Measurements from ENCODE around the gene POLR2A. TPM values are rescaled to one million over a fixed set of nuclear protein-coding genes. Genes with fewer than 3 reads are reported as not detected.
A peak's percentile ranks its signal among the peaks of the same experiment; 100 is the strongest.
"Not testable (repeated sequence)": the region's sequence is repeated elsewhere in the genome, so short reads cannot be mapped to it uniquely, and the experiment has no call there.

POLR2A gene
- total RNA-seq, 2 experiments from 2014 or later: 169 to 172 TPM

DNA sequence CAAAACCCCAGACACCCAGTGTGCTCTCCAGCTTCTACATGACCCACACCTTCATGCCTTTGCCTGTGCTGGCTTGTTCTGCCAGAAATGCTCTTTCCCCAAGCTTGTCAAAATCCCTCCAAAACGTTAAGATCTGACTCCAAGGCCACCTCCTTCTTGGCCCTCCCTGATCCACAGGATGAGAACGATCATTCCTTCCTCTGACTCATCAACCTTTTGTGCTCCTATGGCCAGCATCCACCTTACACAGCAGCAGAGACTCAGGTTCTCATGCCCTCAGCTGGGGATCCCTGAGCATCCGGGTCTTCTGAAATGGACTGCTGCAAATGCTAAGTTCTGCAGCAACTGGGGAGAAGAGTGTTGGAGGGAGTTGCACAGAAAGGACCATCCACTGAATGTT, 7.7 kb upstream of the POLR2A start:
- Mint-ChIP-seq H3K27ac (no peak overlapping the region), H3K4me3 (no peak overlapping the region), H3K36me3 (ENCODE audit: low read depth) (peaks cover 7% of the 10 kb centered on the region), H3K27me3 (no peaks in the 10 kb centered on the region), H3K9me3 (no peaks in the 10 kb centered on the region), H3K4me1 (peaks cover 48% of the 10 kb centered on the region)
- CTCF ChIA-PET: interaction anchor here (0.8 to 2.4 kb wide), 6 partner anchors 9 to 121 kb away, joined by 3 to 17 read pairs (median 5); partner anchors contain the start of genes SENP3 and TMEM102
- POLR2A ChIA-PET: interaction anchor here (0.7 to 13.0 kb wide), 8 partner anchors 7 to 36 kb away, joined by 3 to 232 read pairs (median 5); partner anchors contain the start of genes CHRNB1, FGF11, POLR2A and TMEM102
- DNase-seq: no peak

- CTCF ChIA-PET: interaction anchor here (0.8 to 2.4 kb wide), 5 partner anchors 8 to 121 kb away, joined by 3 to 17 read pairs (median 5); partner anchors contain the start of genes SENP3 and TMEM102
- no peak for DNase-seq
- H3K4me3 Mint-ChIP-seq: no peak overlapping the region
- H3K27ac Mint-ChIP-seq: no peak overlapping the region
- peaks cover 7% of the 10 kb centered on the region for H3K36me3 Mint-ChIP-seq (ENCODE audit: low read depth)
- no peaks in the 10 kb centered on the region for H3K9me3 Mint-ChIP-seq
- POLR2A ChIA-PET: interaction anchor here (1.2 to 13.0 kb wide), 6 partner anchors 9 to 36 kb away, joined by 3 to 232 read pairs (median 6); partner anchors contain the start of genes CHRNB1, FGF11 and TMEM102
- H3K4me1 Mint-ChIP-seq: peaks cover 47% of the 10 kb centered on the region
- no peaks in the 10 kb centered on the region for H3K27me3 Mint-ChIP-seq
These were observed 7.2 kb upstream of the POLR2A start for GRCh38 chr17:7476951-7477350.

DNA sequence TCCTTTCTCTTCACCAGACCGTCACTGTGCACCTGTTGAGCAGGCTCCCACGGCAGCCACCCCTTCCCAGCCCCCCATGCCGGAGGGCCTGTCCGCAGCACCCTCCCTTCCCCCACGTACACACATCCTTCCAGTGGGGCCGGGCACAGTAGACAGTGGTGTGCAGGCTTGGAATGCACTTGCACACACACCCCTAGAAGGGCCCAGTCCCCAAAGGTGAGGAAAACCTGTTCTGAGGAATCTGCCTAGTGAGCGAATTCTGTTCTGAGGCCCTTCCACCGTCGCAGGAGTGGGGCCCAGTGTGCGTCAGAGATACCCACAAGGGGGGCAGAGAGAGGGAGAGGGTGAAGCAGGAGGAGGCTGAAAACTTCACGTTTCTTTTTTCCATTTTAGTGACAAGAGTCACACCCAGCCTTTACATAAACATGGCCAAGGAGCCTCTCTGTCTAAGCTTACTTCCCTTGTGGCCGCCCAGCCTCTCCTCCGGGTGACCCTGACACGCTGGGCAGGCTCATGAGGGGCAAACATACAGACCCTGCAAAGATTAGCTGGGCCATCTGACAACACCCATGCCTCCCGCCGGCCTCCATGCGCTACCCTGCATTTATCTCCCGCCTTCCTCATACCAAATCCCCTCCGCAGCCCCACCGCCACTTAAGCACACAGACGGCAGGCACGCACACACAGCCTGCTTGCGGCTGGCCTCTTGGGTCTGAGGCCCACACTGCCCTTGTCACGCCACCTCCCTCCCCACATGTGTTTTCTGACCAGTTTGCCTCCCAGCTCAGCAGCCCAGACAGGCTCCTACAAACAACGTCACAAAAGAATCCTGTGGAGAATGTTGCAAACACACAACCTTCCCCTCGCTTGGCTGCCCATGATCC, 6.5 kb upstream of the POLR2A start:
- POLR2A ChIA-PET: interaction anchor here (1.0 to 13.0 kb wide), 9 partner anchors 8 to 209 kb away, joined by 3 to 232 read pairs (median 13); partner anchors contain the start of genes CHRNB1, FGF11, MPDU1 and TMEM102
- CTCF ChIA-PET: interaction anchor here (1.5 to 2.4 kb wide), 4 partner anchors 7 to 122 kb away, joined by 5 to 17 read pairs (median 6); partner anchors contain the start of genes SENP3 and TMEM102
- Mint-ChIP-seq H3K27me3 (no peaks in the 10 kb centered on the region), H3K4me1 (peaks cover 52% of the 10 kb centered on the region), H3K4me3 (peak overlapping the region; percentile 86), H3K9me3 (no peaks in the 10 kb centered on the region), H3K36me3 (ENCODE audit: low read depth) (peaks cover 7% of the 10 kb centered on the region), H3K27ac (peak overlapping the region; percentile 83)
- no peak for DNase-seq

- Mint-ChIP-seq H3K36me3 (ENCODE audit: low read depth) (peaks cover 9% of the 10 kb centered on the region), H3K27me3 (no peaks in the 10 kb centered on the region), H3K27ac (peak overlapping the region; percentile 83), H3K4me3 (peak overlapping the region; percentile 86), H3K4me1 (peaks cover 59% of the 10 kb centered on the region), H3K9me3 (no peaks in the 10 kb centered on the region)
- peak; percentile 71 for DNase-seq
- POLR2A ChIA-PET: interaction anchor here (0.6 to 13.0 kb wide), 14 partner anchors 9 to 208 kb away, joined by 3 to 232 read pairs (median 6); partner anchors contain the start of genes ACAP1, CD68, CHRNB1 and FGF11
- CTCF ChIA-PET: interaction anchor here (0.6 to 2.7 kb wide), 6 partner anchors 35 to 122 kb away, joined by 3 to 14 read pairs (median 5); partner anchors contain the start of genes SENP3 and TMEM102
These were observed 5.6 kb upstream of the POLR2A start for GRCh38 chr17:7478276-7479212.

- Mint-ChIP-seq H3K4me1 (peaks cover 59% of the 10 kb centered on the region), H3K4me3 (peak within 1 kb of the TSS; percentile 88), H3K36me3 (ENCODE audit: low read depth) (peaks cover 9% of the 10 kb centered on the region), H3K27me3 (no peaks in the 10 kb centered on the region), H3K27ac (peak within 1 kb of the TSS; percentile 83), H3K9me3 (no peaks in the 10 kb centered on the region)
- CTCF ChIA-PET: interaction anchor here (1.3 to 2.7 kb wide), 4 partner anchors 36 to 123 kb away, joined by 3 to 14 read pairs (median 5); no protein-coding TSS in a partner anchor
- POLR2A ChIA-PET: interaction anchor here (0.6 to 13.0 kb wide), 17 partner anchors 8 to 355 kb away, joined by 3 to 232 read pairs (median 6); partner anchors contain the start of genes ACAP1, CD68, CHRNB1 and FGF11
- DNase-seq: peak; percentile 62
These were observed 4.7 kb upstream of the POLR2A start, which contains the start of gene ZBTB4 for GRCh38 chr17:7479213-7480088. Gene ZBTB4, minus strand, starts transcription at chr17:7479631. Its CDS starts 12,830 bp downstream, at chr17:7466801.

GRCh38 chr17:7480089-7480384, 4.1 kb upstream of the POLR2A start:
- Mint-ChIP-seq H3K36me3 (ENCODE audit: low read depth) (peaks cover 15% of the 10 kb centered on the region), H3K9me3 (no peaks in the 10 kb centered on the region), H3K27ac (peak overlapping the region; percentile 77), H3K4me1 (peaks cover 61% of the 10 kb centered on the region), H3K4me3 (peak overlapping the region; percentile 88), H3K27me3 (no peaks in the 10 kb centered on the region)
- CTCF ChIA-PET: interaction anchor here (1.8 to 2.7 kb wide), 3 partner anchors 36 to 124 kb away, joined by 4 to 14 read pairs (median 6); no protein-coding TSS in a partner anchor
- DNase-seq: no peak
- POLR2A ChIA-PET: interaction anchor here (0.7 to 13.0 kb wide), 13 partner anchors 10 to 354 kb away, joined by 3 to 232 read pairs (median 6); partner anchors contain the start of genes ACAP1, CHRNB1, FGF11 and TMEM102

GRCh38 chr17:7481275-7481674, 2.9 kb upstream of the POLR2A start, which contains the start of gene SLC35G6:
Gene SLC35G6, plus strand, starts transcription at chr17:7481446. Its CDS starts 71 bp downstream, at chr17:7481517.
- H3K27me3 Mint-ChIP-seq, H3K9me3 Mint-ChIP-seq, DNase-seq: not testable (repeated sequence)
- Mint-ChIP-seq H3K4me3 (peak within 1 kb of the TSS; percentile 88), H3K36me3 (ENCODE audit: low read depth) (peaks cover 24% of the 10 kb centered on the region), H3K4me1 (peaks cover 64% of the 10 kb centered on the region), H3K27ac (peak within 1 kb of the TSS; percentile 98)
- ChIA-PET CTCF (interaction anchor here (2.7 kb wide), 1 partner anchor 45 kb away, joined by 14 read pairs; no protein-coding TSS in a partner anchor), POLR2A (interaction anchor here (1.0 to 13.0 kb wide), 4 partner anchors 25 to 206 kb away, joined by 3 to 232 read pairs (median 31); partner anchors contain the start of genes CHRNB1, FGF11, TMEM102 and TP53)

DNA sequence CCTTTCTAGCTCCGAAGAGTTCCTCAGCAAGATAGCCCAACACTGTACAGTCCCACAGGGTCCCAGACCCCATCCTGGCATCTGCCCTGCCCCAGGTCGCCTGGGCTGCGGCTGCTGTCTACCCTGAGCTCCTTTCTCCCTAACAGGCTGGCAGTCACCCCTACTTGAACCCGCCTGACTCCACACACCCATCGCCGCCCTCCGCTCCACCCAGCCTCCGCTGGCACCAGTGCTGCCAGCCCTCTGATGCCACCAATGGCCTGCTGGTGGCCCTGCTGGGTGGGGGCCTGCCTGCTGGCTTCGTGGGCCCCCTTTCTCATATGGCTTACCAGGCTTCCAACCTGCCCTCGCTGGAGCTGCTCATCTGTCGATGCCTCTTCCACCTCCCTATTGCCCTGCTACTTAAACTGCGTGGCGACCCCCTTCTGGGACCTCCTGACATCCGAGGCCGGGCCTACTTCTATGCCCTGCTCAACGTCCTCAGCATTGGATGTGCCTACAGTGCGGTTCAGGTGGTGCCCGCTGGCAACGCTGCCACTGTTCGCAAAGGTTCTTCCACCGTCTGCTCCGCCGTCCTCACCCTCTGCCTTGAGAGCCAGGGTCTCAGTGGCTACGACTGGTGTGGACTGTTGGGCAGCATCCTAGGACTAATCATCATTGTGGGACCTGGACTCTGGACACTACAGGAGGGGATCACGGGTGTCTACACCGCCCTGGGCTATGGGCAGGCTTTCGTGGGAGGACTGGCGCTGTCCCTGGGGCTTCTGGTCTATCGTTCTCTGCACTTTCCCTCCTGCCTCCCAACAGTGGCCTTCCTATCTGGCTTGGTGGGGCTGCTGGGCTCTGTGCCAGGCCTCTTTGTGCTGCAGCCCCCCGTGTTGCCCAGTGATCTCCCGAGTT, 2.1 kb upstream of the POLR2A start:
- H3K4me1 Mint-ChIP-seq: peaks cover 64% of the 10 kb centered on the region
- CTCF ChIA-PET, H3K27me3 Mint-ChIP-seq, DNase-seq, H3K9me3 Mint-ChIP-seq: not testable (repeated sequence)
- peak overlapping the region; percentile 87 for H3K4me3 Mint-ChIP-seq
- POLR2A ChIA-PET: interaction anchor here (0.9 to 13.0 kb wide), 6 partner anchors 21 to 205 kb away, joined by 3 to 232 read pairs (median 31); partner anchors contain the start of genes CHRNB1, FGF11, TMEM102 and TP53
- peak overlapping the region; percentile 98 for H3K27ac Mint-ChIP-seq
- H3K36me3 Mint-ChIP-seq (ENCODE audit: low read depth): peaks cover 28% of the 10 kb centered on the region

GRCh38 chr17:7482742-7483088, 1.5 kb upstream of the POLR2A start:
- DNase-seq, H3K9me3 Mint-ChIP-seq, CTCF ChIA-PET, H3K27me3 Mint-ChIP-seq: not testable (repeated sequence)
- Mint-ChIP-seq H3K4me3 (peak overlapping the region; percentile 87), H3K27ac (peak overlapping the region; percentile 98), H3K36me3 (ENCODE audit: low read depth) (peaks cover 34% of the 10 kb centered on the region), H3K4me1 (peaks cover 65% of the 10 kb centered on the region)
- POLR2A ChIA-PET: interaction anchor here (0.9 to 13.0 kb wide), 10 partner anchors 13 to 447 kb away, joined by 3 to 232 read pairs (median 24); partner anchors contain the start of genes CHRNB1, FGF11, SLC16A13 and TMEM102

Measured in activated CD4-positive, alpha-beta memory T cell treated with anti-CD3 and anti-CD28 coated beads, Interleukin-2, amount 10 ng/mL, durations not matched to agents 7 days and 5 days (primary cell).